Hindlimb muscle (tissue), 1 donor: Measurements from ENCODE around the gene FNTB. TPM values are rescaled to one million over a fixed set of nuclear protein-coding genes. Genes with fewer than 3 reads are reported as not detected.
A peak's percentile ranks its signal among the peaks of the same experiment; 100 is the strongest.

Source experiments
- DNase-seq: peaks from one replicate; pipeline ENCODE4 v3.0.0-alpha.2; 2013
- polyA plus RNA-seq: library from polyadenylated mRNA; unstranded; fragments of 120-200 nt; gene quantifications from one replicate; pipeline ENCODE4 v1.2.1, GENCODE V29; 2013; ENCODE audit not compliant: insufficient read length

The FNTB gene
- polyA plus RNA-seq, 1 donor: 23.9 TPM

DNA sequence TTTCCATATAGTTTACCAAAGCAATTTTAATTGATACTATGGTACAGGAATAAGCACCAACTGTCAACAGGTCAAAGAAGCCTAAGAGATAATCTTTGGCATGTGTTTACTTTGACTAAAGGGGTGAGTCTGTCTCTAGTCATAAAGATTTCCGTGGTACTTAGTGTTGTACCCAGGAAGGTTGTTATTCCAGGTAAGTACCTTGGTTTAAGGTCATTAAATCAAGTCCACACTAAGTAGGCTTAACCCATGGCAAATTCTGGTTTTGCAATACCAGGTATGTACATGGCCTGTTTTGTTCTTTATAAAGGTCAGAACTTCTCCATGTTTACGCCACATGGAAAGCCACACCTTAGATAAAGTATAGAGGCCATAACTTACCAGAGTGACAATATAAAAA lies 105.7 kb downstream of the FNTB start:
- DNase-seq: no peak

DNA sequence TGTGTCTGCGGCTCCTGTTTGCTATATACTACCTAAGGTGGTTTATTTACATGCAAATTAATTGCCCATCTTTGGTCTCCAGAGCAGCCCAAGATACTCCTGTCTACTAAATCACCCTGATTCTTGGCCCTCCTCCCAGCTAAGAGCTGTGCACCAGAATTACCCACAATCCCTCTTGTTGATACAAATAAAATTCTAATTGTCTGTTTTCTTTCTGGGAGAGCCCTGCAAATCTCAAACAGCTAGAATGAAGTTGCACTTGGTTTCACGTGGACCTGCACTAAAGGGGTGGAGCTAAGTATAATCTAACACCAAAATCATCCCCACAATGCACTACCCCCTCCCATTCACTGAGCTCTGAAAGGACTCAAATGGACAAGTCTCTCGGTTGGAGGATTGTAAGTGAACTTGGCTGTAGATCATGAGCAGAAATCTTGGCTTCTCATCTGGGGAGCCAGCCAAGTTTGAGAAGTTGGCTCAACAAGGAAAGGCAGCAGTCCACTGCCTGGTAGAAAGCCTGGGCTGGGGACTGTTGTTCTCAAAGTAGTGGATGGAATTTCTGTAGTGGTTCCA lies 109.0 kb downstream of the FNTB start:
- peak; percentile 85 for DNase-seq

DNA sequence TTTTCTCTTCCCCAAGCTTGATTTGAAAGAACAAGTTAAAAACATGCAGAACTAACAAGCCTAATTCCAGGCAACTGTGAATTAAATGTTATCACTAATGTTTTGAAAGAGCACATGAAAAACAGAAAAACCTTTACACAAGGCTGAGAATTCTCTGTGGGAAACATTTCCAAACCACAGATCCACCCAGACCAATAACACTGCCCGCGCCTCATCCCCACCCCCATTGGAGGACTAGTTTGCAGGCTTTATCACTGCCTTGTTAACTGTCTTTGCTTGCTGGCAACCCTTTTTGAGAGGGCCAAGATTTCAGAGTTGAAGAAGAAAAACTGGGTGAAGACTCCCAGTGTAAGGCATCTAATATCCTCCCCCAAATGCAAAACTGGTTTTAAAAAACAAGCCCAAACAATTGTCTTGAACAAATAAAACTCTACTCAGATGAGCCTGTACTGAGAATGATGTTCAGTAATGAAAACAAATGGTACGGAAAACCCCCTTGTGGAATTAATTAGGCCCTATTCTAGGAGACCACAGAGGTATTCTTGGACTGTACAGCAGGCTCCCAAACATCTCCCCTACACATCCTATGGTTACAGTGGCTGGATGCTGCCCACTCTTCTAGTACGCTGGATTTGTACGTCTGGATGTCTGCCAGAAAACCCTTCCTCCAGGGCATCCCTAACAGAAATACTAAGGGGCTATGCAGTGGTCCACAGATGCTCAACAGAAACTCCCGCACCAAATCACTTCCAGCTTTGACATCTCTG lies 109.8 kb downstream of the FNTB start:
- DNase-seq: no peak

DNA sequence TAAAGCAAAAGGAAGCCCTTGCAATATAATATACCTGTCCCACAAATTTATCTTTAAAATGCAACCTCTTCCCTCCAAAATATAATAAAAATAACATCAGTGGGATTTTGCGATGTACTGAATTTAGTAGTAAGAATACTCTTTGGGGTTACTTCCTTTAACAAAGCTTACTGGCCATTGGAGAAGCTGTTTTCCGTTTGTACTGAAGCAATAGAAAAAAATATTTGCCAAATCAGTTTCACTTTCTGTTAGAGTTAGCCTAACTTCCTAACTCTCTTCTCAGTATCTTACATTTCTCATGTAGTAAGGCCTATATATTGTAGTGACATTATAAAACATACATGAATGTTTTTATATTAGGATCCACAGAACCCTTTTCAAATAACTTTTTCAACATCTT lies 111.9 kb downstream of the FNTB start:
- DNase-seq: no peak

DNA sequence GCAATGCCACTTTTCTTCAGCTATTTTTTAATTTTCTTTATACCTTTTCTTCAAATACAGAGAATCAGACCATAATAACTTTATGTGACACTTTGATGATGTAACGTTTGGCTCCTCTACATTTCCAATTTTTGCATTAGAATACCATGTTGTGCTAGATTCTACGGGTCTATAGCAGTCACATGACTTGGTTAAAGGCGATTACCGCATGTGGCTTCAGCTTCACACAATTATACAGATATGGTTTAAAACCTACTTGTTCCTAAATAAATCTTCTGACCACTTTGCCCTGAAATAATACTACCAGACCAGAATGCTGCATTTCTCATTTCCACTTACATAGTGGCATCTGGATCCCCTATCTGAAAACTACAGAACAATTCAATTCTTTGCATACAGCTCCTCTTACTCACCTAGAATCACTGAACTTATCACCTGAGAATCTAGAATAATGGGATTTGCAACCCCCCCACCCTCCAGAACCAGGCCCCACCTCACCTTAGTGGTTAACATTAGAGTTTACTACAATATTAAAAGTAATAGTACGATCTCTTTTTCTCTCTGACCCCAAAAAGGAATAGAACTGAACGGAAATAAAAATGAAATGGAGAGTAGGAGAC lies 114.3 kb downstream of the FNTB start:
- DNase-seq: no peak

DNA sequence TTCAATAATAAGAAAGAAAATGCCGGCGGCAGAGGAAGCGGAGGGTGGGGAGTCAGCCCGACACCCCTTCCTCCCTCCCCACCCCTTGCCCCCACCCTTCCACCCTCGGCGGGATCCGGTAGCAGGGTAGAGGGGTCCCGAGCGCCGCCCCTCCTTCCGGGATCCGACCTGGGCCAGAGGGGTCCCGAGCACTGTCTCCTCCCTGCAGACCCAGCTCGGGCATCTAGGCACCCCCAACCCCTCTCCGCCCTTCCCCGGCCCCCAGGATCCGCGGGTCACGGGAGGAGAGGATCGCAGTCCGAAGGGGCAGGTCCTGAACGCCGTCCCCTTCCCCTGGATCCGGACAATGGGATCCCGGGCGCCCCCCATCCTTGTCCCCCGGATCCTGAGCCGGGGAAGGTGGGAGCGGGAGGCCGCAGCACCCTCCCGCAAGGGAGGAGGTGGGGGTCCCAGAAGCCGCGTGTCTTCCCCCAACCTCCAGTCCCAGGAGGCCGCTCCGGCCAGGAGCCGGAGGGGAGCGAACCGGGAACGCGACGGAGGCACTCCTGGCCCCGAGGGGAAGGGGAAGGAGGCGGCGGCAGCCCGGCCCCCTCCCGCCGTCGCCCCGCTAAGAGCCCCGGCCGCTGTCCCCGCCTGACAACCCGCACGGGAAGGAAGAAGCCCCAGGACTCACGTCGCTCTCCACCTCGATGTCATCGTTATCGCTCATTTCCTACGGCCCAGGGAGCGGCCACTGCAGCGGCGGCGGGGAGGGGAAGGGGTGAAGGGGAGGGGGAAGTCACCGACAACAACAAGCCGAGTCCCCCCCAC lies 115.1 kb downstream of the FNTB start:
- DNase-seq: peak; percentile 22

DNA sequence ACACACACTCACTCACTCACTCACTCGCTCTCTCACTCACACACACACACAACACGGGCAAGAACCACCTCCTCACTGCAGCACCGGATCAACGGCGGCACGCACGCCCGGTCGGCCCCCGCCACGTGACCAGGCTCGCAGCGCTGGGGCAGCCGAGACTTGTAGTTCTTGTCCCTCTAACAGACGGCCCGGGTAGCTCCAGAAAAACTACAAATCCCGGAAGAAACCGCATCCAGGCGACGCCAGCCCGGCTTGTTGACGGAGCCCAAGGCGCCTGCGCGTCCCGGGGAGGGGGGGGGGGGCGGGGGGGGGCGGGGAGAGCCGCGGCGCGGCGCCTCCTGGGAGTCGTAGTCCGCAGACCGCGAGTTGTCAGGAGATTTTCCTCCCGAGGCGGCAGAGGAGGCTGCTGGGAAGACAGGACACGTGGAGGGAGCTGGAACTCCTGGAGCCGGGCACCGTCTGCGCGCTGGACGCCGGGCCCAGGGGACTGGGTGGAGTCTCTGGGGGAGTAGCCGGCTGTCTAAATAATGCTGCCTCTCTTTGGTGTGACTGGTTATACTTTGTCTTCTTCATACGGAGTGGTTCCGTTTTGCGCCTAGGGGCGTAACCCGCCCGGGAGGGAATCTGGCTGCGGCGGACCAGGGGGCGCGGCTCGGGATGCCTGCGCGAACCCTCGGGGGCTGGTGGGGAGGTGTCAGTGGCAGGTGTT lies 115.9 kb downstream of the FNTB start, which contains the start of gene MAX:
TSS of gene MAX (minus strand) at position 77 of the 709 bp plus-strand sequence. CDS start 178 bp downstream, outside the sequence.
- peak; percentile 96 for DNase-seq

DNA sequence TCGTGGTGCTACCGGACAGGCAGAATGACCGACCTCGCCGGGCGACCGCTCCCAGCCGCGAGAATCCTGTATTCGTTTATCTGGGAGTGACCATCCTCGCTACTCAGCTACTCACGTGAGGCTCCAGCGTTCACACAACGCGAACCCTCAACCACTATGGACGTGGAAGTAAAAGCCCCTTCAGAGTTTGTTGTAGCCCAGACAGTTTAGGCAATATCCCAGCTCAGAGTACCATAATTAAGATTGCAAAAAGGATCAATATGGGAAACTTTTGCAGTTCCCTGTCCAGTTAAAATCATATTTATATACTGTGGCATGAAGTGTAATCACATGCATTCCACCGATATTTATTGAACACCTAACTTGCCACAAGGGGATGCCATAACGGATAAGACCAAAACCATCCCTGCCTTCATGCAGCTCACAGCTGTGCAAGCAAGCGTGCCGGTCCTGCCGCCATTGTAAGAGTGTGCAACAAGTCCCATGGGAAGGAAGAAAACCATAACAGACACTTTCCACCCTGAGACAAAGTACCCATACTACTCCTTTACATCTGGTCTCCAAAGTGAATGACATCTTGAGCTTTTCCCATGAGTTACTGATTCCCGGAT lies 116.6 kb downstream of the FNTB start:
- no peak for DNase-seq

DNA sequence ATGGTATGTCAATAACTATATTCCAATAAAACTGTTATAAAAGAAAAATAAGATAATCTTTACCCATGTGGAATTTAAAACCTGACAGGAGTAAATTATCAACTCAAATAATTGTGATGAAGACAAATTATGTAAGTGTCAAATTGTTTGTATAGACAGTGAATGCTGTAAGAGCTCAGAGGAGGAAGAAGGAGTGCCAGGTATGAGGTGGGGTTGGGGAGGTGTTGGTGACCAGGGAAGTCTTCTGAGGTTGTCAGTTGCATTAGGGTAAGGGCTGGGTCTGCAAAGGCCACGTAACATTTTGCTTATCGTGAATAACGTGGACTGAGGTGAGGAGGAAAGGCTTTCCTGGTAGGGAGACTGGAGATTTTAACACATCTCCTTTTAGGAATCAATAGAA lies 118.1 kb downstream of the FNTB start:
- no peak for DNase-seq

DNA sequence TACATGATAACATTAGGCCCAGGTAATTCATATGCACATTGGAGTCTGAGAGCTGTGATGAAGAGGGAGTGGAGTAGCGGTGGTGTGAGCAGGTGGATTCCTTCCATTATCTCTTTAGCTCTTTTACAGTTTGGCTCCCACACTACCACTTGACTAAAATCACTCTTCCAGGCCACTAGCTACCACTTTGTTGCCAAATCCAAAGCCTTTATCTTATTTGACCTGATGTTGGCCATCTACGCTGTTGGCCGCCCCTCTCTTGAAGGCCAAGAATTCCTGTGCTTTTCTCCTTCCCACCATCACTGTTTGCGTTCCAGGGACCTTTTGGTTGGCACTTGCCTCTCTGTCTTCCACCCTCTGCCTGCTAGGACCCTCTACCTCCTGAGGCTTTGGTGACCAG lies 119.6 kb downstream of the FNTB start:
- DNase-seq: no peak

DNA sequence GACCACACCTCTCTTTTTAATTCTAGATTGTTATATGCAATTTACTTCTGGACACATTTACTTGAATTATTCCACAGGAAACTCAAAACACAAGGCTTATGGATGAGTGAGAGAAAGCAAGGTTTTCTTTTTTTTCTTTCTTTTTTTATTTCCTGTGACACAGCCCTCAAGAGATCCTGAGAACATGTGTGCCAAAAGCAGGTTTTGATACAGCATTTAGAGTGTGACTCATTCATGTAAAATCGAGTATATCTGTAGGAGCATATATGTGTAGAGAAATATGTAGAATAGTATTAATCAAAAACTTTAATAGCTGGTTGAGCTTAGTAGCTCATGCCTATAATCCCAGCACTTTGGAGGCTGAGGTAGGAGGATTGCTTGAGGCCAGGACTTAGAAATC lies 120.0 kb downstream of the FNTB start:
- DNase-seq: no peak

DNA sequence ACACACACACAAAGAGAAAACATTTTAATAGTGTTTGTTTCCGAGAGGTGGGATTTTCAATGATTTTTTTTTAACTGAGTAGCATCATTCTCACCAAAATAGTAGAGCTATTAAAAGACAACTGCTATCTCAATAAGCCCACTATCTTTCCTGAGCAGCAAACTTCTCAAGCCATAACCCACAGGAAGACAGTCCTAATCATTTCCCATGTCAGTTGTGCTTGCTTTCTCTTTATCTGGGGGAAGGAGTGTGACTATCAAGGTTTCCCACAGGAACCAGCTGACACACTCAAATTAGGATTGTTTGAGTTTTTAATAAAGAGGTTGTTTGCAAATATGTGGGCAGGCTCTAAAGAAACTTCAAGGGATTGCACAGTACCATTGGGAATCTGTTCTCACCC lies 120.5 kb downstream of the FNTB start:
- no peak for DNase-seq

DNA sequence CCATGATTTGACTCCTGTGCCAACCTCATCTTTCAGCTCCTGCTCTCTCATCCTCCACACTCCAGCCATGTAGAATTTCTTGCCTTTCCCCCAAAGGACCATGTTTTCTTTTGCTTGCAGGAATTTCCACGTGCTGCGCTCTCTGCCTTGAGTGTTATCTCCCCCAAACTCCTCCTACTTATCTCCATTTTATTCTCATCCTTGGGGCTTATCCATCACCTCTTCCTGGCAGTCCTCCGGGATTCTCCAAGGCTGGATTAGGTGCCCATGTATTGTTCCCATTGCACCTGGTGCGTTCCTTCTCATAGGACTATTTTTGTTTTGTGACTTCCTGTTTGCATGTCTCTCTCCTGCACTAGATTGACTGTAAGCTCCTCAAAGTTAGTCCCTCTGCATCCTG lies 122.7 kb downstream of the FNTB start:
- no peak for DNase-seq

DNA sequence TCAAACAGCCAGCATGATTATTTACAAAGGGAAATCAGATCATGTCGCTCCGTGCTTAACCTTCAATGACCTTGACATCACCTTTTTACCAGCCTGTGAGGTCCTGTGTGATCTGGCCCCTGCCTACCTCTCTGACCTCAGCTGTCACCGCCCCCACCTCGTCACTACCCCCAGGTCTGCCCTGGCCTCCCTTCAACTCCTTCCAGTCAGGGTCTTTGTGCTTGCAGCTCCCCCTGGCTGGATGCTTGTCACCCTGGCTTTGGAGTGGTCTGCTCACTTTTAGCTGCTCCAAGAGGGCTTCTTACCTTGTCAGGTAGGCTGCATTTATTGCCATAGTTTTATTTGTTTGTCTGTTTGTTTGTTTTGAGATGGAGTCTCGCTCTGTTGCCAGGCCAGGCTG lies 123.8 kb downstream of the FNTB start:
- DNase-seq: no peak

Other genes with a start within 250 kb of the FNTB start
- 215 TPM for gene SPTB, start 107.0 kb upstream of the FNTB start, polyA plus RNA-seq
- gene CHURC1, start 72.4 kb upstream of the FNTB start, polyA plus RNA-seq: 38.7 TPM
- gene GPX2, start 44.1 kb upstream of the FNTB start, polyA plus RNA-seq: 0.67 TPM
- 35.3 TPM for gene RAB15, start 14.6 kb upstream of the FNTB start, polyA plus RNA-seq
- 37.1 TPM for gene MAX, start 115.6 kb downstream of the FNTB start, polyA plus RNA-seq